ENCODE measurements around the gene TAF4. TPM values are rescaled to one million over a fixed set of nuclear protein-coding genes. Genes with fewer than 3 reads are reported as not detected.

The TAF4 gene, protein sequence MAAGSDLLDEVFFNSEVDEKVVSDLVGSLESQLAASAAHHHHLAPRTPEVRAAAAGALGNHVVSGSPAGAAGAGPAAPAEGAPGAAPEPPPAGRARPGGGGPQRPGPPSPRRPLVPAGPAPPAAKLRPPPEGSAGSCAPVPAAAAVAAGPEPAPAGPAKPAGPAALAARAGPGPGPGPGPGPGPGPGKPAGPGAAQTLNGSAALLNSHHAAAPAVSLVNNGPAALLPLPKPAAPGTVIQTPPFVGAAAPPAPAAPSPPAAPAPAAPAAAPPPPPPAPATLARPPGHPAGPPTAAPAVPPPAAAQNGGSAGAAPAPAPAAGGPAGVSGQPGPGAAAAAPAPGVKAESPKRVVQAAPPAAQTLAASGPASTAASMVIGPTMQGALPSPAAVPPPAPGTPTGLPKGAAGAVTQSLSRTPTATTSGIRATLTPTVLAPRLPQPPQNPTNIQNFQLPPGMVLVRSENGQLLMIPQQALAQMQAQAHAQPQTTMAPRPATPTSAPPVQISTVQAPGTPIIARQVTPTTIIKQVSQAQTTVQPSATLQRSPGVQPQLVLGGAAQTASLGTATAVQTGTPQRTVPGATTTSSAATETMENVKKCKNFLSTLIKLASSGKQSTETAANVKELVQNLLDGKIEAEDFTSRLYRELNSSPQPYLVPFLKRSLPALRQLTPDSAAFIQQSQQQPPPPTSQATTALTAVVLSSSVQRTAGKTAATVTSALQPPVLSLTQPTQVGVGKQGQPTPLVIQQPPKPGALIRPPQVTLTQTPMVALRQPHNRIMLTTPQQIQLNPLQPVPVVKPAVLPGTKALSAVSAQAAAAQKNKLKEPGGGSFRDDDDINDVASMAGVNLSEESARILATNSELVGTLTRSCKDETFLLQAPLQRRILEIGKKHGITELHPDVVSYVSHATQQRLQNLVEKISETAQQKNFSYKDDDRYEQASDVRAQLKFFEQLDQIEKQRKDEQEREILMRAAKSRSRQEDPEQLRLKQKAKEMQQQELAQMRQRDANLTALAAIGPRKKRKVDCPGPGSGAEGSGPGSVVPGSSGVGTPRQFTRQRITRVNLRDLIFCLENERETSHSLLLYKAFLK
- total RNA-seq = 10 to 100 TPM; 18.0 to 31.8 (median 25.8) TPM

DNA sequence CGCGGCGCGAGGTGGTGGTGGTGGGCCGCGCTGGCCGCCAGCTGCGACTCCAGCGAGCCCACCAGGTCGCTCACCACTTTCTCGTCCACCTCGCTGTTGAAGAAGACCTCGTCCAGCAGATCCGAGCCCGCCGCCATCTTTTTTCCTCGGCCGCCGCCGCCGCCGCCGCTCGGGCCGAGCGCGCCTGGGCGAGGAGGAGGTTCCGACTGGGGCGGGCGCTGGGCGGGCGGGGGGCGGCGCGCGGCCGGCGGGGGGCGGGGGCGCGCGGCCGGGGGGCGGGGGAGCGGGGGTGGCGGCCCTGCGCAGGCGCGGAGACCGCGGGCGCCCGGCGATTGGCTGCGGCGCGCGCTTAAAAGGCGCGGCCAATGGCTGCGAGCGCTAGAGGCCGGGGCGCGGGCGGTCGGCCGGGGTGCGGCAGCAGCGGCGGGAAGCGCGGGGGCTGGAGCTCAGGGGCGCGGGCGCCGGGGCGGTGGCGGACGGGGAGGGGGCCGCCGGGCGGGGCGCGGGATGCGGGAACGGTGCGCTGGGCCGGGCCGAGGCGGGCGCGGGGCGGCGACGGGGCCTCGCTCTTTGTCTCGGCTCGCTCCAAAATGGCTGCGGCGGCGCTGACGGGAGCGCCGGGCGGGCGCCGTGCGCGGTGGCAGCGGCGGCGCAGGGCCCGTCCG, at the start of gene TAF4:
TAF4 (minus strand) TSS at position 208 of the 665 bp plus-strand sequence; CDS start at position 137, 71 bp downstream.
- peak in 1 of 2 donors; percentile 81 for DNase-seq (ENCODE audit: low spot score in 2 of 2)
- peaks cover 43% of the 10 kb centered on the region for H3K4me1 ChIP-seq
- no CpG with 5 or more reads among the region's 116 CpGs for WGBS
- peak within 1 kb of the TSS; percentile 93 for H3K27ac ChIP-seq
- no peaks in the 10 kb centered on the region for H3K27me3 ChIP-seq
- H3K9me3 ChIP-seq = no peaks in the 10 kb centered on the region
- no peaks in the 10 kb centered on the region for H3K36me3 ChIP-seq
- TF ChIP-seq EP300 (IDR thresholded peaks at IDR 0.05) (no peak), CTCF (IDR thresholded peaks at IDR 0.05) (no peak), POLR2AphosphoS5 (IDR thresholded peaks at IDR 0.05) (peak in 2 of 3 donors; percentile 81 to 93), POLR2A (IDR thresholded peaks at IDR 0.05) (peak; percentile 86 to 93)
- H3K4me3 ChIP-seq = peak within 1 kb of the TSS; percentile 71

GRCh38 chr20:62114894-62115293, 49.2 kb upstream of the TAF4 start:
- Histone ChIP-seq H3K36me3 (no peaks in the 10 kb centered on the region), H3K4me1 (no peaks in the 10 kb centered on the region), H3K4me3 (no peak overlapping the region), H3K27me3 (peaks cover 56% of the 10 kb centered on the region), H3K27ac (no peak overlapping the region), H3K9me3 (peaks cover 11% of the 10 kb centered on the region)
- 36% methylated on average over 8 of the region's 8 CpGs for WGBS
- DNase-seq (ENCODE audit: low spot score in 2 of 2) = no peak
- TF ChIP-seq CTCF (IDR thresholded peaks at IDR 0.05) (no peak), POLR2A (IDR thresholded peaks at IDR 0.05) (no peak), EP300 (IDR thresholded peaks at IDR 0.05) (no peak), POLR2AphosphoS5 (IDR thresholded peaks at IDR 0.05) (no peak)

GRCh38 chr20:62112368-62112767, 46.7 kb upstream of the TAF4 start:
- DNase-seq (ENCODE audit: low spot score in 2 of 2) = no peak
- Histone ChIP-seq H3K27me3 (peaks cover 38% of the 10 kb centered on the region), H3K9me3 (peaks cover 30% of the 10 kb centered on the region), H3K4me1 (no peaks in the 10 kb centered on the region), H3K36me3 (no peaks in the 10 kb centered on the region), H3K27ac (no peak overlapping the region), H3K4me3 (no peak overlapping the region)
- TF ChIP-seq CTCF (IDR thresholded peaks at IDR 0.05) (no peak), POLR2A (IDR thresholded peaks at IDR 0.05) (no peak), POLR2AphosphoS5 (IDR thresholded peaks at IDR 0.05) (no peak), EP300 (IDR thresholded peaks at IDR 0.05) (no peak)
- 83% methylated on average over 3 of the region's 6 CpGs for WGBS

GRCh38 chr20:62111148-62111547, 45.5 kb upstream of the TAF4 start:
- 98% methylated on average over 6 of the region's 6 CpGs for WGBS
- Histone ChIP-seq H3K27me3 (peaks cover 29% of the 10 kb centered on the region), H3K36me3 (no peaks in the 10 kb centered on the region), H3K4me1 (no peaks in the 10 kb centered on the region), H3K27ac (no peak overlapping the region), H3K9me3 (peaks cover 32% of the 10 kb centered on the region), H3K4me3 (no peak overlapping the region)
- TF ChIP-seq POLR2A (IDR thresholded peaks at IDR 0.05) = no peak
- TF ChIP-seq EP300 (IDR thresholded peaks at IDR 0.05) = no peak
- no peak for TF ChIP-seq POLR2AphosphoS5 (IDR thresholded peaks at IDR 0.05)
- DNase-seq (ENCODE audit: low spot score in 2 of 2) = no peak

DNA sequence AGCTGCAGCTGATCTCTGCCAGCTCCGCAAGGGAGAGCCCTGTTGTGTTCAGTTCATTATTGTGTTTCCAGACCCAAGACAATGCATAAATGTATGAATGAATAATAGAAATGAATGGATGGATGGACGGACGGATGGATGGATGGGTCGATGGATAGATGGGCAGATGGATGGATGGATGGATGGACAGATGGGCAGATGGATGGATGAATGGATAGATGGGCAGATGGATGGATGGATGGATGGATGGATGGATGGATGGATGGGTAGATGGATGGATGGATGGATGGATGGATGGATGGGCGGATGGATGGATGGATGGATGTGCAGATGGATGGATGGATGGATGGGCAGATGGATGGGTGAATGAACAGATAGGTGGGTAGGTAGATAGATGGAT, 39.9 kb upstream of the TAF4 start:
- H3K27ac ChIP-seq = no peak overlapping the region
- 88% methylated on average over 5 of the region's 5 CpGs for WGBS
- peaks cover 20% of the 10 kb centered on the region for H3K27me3 ChIP-seq
- peaks cover 29% of the 10 kb centered on the region for H3K9me3 ChIP-seq
- H3K36me3 ChIP-seq = no peaks in the 10 kb centered on the region
- no peak for TF ChIP-seq POLR2AphosphoS5 (IDR thresholded peaks at IDR 0.05)
- no peak for TF ChIP-seq POLR2A (IDR thresholded peaks at IDR 0.05)
- no peak for TF ChIP-seq CTCF (IDR thresholded peaks at IDR 0.05)
- TF ChIP-seq EP300 (IDR thresholded peaks at IDR 0.05) = no peak
- no peak overlapping the region for H3K4me3 ChIP-seq
- no peak for DNase-seq (ENCODE audit: low spot score in 2 of 2)
- H3K4me1 ChIP-seq = no peaks in the 10 kb centered on the region
